ENCODE results near the gene AFF3. TPM values are rescaled to one million over a fixed set of nuclear protein-coding genes. Genes with fewer than 3 reads are reported as not detected.

The AFF3 gene
- total and polyA plus RNA-seq, 10 of the 15 experiments (the other 5 are each of a cell fraction or from before 2014, with no cell fraction given) = 0.26 to 5.5 (median 3.0) TPM

DNA sequence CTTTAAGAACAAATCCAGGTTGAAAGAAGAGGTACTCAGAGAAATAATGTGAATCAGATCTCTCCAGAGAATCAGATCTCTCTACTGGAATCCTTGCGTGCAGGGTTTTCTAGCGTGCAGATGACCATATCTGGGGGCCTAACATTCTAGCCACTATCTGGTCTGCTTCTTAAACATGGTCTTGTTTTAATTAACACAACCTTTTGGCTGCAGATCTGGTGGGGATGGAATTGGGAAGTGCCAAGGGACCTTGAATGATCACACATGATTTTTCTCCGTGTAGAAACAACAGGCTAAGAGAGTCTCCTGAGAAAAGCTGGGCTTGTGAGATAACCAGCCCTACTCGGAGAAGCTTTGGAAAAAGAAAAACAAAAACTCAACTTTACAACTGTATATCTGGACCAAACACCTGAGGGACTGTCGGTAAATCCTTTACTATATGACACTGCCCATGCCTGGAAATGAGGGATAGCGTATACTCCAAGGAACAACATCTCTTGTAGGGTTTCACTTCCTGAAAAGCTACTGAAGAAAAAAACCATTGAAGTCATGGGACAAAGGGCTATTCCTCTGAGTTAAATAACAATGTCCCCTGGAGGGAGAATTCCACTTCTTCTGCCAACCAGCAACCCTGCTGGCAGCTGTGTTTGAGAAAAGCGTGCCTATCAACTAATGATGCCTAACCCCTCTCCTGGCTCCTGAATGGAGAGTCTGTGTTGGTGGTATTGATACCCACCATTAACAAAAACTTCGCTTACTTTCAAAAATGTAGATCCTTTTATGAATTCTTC, 481.6 kb downstream of the AFF3 start:
- no peak for FAIRE-seq
- POLR2A ChIA-PET = no interaction called here
- TF ChIP-seq CBFB (IDR thresholded peaks at IDR 0.05; ENCODE audit: low read depth) = no peak
- TF ChIP-seq SREBF2 (IDR thresholded peaks at IDR 0.05; ENCODE audit: low read length) = no peak
- no peak for TF ChIP-seq EP300 (IDR thresholded peaks at IDR 0.05; ENCODE audit: borderline replicate concordance in 1 of 2, control insufficient read depth in 1 of 2, low read depth in 2 of 2, low read length in 2 of 2)
- no peak for TF ChIP-seq RB1 (IDR thresholded peaks at IDR 0.05; ENCODE audit: borderline replicate concordance)
- TF ChIP-seq CHD1 (IDR thresholded peaks at IDR 0.05; ENCODE audit: low read depth, low read length) = no peak
- no peak for TF ChIP-seq IKZF1 (conservative IDR thresholded peaks at IDR 0.05)
- TF ChIP-seq NFYA (IDR thresholded peaks at IDR 0.05; ENCODE audit: borderline replicate concordance, low read depth, low read length) = no peak
- Histone ChIP-seq H3K4me1 (ENCODE audit: control insufficient read depth, insufficient read depth, low read length) (no peaks in the 10 kb centered on the region), H3K79me2 (ENCODE audit: control insufficient read depth, insufficient read depth, low read length) (no peaks in the 10 kb centered on the region), H3K27me3 (replicated peaks in 1 of 2; ENCODE audit: control insufficient read depth in 2 of 2, insufficient read depth in 2 of 2, low read length in 1 of 2) (no peaks in the 10 kb centered on the region), H3K4me3 (no peak overlapping the region), H2AFZ (ENCODE audit: control insufficient read depth, low read depth, low read length) (no peak overlapping the region), H3K9me3 (replicated peaks; ENCODE audit: control insufficient read depth, insufficient read depth, low read length) (no peaks in the 10 kb centered on the region), H3K9ac (ENCODE audit: control insufficient read depth, insufficient read depth, low read length) (no peak overlapping the region), H3K36me3 (ENCODE audit: control insufficient read depth in 2 of 2, insufficient read depth in 2 of 2, low read length in 1 of 2) (no peaks in the 10 kb centered on the region), H4K20me1 (ENCODE audit: control insufficient read depth, insufficient read depth) (no peaks in the 10 kb centered on the region; the same call in 1 of the 2 replicates), H3K4me2 (ENCODE audit: control insufficient read depth, insufficient read depth) (no peak overlapping the region), H3K27ac (ENCODE audit: control insufficient read depth, insufficient read depth) (no peak overlapping the region)
- DNase-seq (ENCODE audit: low read depth, low spot score) = no peak
- ATAC-seq = no peak
- RAD21 ChIA-PET (ENCODE audit: unreplicated experiment) = no interaction called here
- SMC1A ChIA-PET (ENCODE audit: uncharacterized antibody, unreplicated experiment) = no interaction called here
- in situ Hi-C loops (cut with MboI) (no loop called here), intact Hi-C loops (cut with micrococcal nuclease; ENCODE audit: unreplicated experiment) (no loop called here)
- CTCF ChIA-PET = no interaction called here
- WGBS (ENCODE audit: insufficient coverage, insufficient replicate concordance, low lambda C conversion rate, missing lambda C conversion rate) = 46% methylated on average over 8 of the region's 8 CpGs
- BruUV-seq (replicated peaks) = no TSS peak

DNA sequence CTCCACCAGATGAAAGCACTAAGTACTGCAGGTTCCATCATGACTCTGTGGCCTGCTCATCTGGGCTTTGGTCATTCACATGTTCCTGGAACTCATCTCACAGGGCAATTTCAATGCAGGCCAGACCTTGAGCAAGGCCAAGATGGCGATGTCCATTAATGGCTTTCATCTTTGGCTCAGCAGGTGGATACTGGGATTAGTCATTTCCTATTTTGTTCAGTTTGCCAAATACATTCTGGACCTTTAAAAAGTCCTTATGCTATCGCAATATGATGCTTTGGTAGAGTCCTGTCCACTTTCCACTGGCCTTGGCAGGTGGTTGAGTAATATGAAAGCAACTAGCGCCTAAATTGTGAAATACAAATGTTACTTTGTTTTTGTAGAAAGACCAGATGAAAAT, 482.5 kb downstream of the AFF3 start:
- DNase-seq (ENCODE audit: low read depth, low spot score) = no peak
- ChIA-PET RAD21 (ENCODE audit: unreplicated experiment) (no interaction called here), POLR2A (interaction anchor here (0.6 kb wide), 1 partner anchor 1075 kb away, joined by 5 read pairs; no protein-coding TSS in a partner anchor), CTCF (no interaction called here), SMC1A (ENCODE audit: uncharacterized antibody, unreplicated experiment) (no interaction called here)
- Histone ChIP-seq H3K4me2 (ENCODE audit: control insufficient read depth, insufficient read depth) (no peak overlapping the region), H4K20me1 (ENCODE audit: control insufficient read depth, insufficient read depth) (no peaks in the 10 kb centered on the region; the same call in 1 of the 2 replicates), H3K27ac (ENCODE audit: control insufficient read depth, insufficient read depth) (no peak overlapping the region), H3K27me3 (replicated peaks in 1 of 2; ENCODE audit: control insufficient read depth in 2 of 2, insufficient read depth in 2 of 2, low read length in 1 of 2) (no peaks in the 10 kb centered on the region), H3K36me3 (ENCODE audit: control insufficient read depth in 2 of 2, insufficient read depth in 2 of 2, low read length in 1 of 2) (no peaks in the 10 kb centered on the region), H3K79me2 (ENCODE audit: control insufficient read depth, insufficient read depth, low read length) (no peaks in the 10 kb centered on the region), H2AFZ (ENCODE audit: control insufficient read depth, low read depth, low read length) (no peak overlapping the region), H3K9me3 (replicated peaks; ENCODE audit: control insufficient read depth, insufficient read depth, low read length) (no peaks in the 10 kb centered on the region), H3K4me3 (no peak overlapping the region), H3K9ac (ENCODE audit: control insufficient read depth, insufficient read depth, low read length) (no peak overlapping the region), H3K4me1 (ENCODE audit: control insufficient read depth, insufficient read depth, low read length) (no peaks in the 10 kb centered on the region)
- WGBS (ENCODE audit: insufficient coverage, insufficient replicate concordance, low lambda C conversion rate, missing lambda C conversion rate) = 25% methylated on average over 3 of the region's 3 CpGs
- no TSS peak for BruUV-seq (replicated peaks)
- in situ Hi-C loops (cut with MboI) (no loop called here), intact Hi-C loops (cut with micrococcal nuclease; ENCODE audit: unreplicated experiment) (no loop called here)
- FAIRE-seq = no peak
- ATAC-seq = no peak
- TF ChIP-seq ZZZ3 (IDR thresholded peaks at IDR 0.05; ENCODE audit: control insufficient read depth, insufficient read length, low read depth) (no peak), BRCA1 (IDR thresholded peaks at IDR 0.05; ENCODE audit: low read depth, low read length) (no peak), EP300 (IDR thresholded peaks at IDR 0.05; ENCODE audit: borderline replicate concordance in 1 of 2, control insufficient read depth in 1 of 2, low read depth in 2 of 2, low read length in 2 of 2) (no peak)
- TF ChIP-seq, protein P1, sequence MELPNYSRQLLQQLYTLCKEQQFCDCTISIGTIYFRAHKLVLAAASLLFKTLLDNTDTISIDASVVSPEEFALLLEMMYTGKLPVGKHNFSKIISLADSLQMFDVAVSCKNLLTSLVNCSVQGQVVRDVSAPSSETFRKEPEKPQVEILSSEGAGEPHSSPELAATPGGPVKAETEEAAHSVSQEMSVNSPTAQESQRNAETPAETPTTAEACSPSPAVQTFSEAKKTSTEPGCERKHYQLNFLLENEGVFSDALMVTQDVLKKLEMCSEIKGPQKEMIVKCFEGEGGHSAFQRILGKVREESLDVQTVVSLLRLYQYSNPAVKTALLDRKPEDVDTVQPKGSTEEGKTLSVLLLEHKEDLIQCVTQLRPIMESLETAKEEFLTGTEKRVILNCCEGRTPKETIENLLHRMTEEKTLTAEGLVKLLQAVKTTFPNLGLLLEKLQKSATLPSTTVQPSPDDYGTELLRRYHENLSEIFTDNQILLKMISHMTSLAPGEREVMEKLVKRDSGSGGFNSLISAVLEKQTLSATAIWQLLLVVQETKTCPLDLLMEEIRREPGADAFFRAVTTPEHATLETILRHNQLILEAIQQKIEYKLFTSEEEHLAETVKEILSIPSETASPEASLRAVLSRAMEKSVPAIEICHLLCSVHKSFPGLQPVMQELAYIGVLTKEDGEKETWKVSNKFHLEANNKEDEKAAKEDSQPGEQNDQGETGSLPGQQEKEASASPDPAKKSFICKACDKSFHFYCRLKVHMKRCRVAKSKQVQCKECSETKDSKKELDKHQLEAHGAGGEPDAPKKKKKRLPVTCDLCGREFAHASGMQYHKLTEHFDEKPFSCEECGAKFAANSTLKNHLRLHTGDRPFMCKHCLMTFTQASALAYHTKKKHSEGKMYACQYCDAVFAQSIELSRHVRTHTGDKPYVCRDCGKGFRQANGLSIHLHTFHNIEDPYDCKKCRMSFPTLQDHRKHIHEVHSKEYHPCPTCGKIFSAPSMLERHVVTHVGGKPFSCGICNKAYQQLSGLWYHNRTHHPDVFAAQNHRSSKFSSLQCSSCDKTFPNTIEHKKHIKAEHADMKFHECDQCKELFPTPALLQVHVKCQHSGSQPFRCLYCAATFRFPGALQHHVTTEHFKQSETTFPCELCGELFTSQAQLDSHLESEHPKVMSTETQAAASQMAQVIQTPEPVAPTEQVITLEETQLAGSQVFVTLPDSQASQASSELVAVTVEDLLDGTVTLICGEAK (IDR thresholded peaks at IDR 0.05; ENCODE audit: borderline replicate concordance) = no peak

All from GM12878 (cell line).